GM12878 (cell line): Measurements from ENCODE around the gene PYGB. TPM values are rescaled to one million over a fixed set of nuclear protein-coding genes. Genes with fewer than 3 reads are reported as not detected.
A peak's percentile ranks its signal among the peaks of the same experiment; 100 is the strongest.
"Not testable (repeated sequence)": the region's sequence is repeated elsewhere in the genome, so short reads cannot be mapped to it uniquely, and the experiment has no call there.

ENCODE experiments used
- ATAC-seq: fragments of 200-7000 bp; cut with Tn5 transposase; 3 replicates; pipeline ENCODE4 v1.9.1; 2020; ENCODE audit warnings: mild to moderate bottlenecking, moderate library complexity
- BruUV-seq: library from RNA; stranded (reverse); fragments of 400-500 nt; replicated peaks from 2 replicates; lab custom pipeline; 2021; lab: Mats Ljungman, UMichigan
- CTCF ChIA-PET: fragments of 300-600 bp; sonication (Branson Sonifier 250); formaldehyde crosslinking; extraction: SDS; loops from one replicate; lab custom pipeline; 2021; ENCODE audit warnings: inconsistent platforms; lab: Yijun Ruan, JAX
- POLR2A ChIA-PET: fragments of 350-600 bp; formaldehyde crosslinking; extraction: SDS; loops from one replicate; lab custom pipeline; 2021; ENCODE audit warnings: inconsistent platforms; lab: Charles Lee
- RAD21 ChIA-PET: fragments of 300-600 bp; sonication (Branson Sonifier 250); formaldehyde crosslinking; loops from one replicate; lab custom pipeline; 2023; ENCODE audit warnings: antibody characterized with exemption; ENCODE audit not compliant: unreplicated experiment; lab: Charles Lee
- SMC1A ChIA-PET: fragments of 300-600 bp; sonication (Branson Sonifier 250); formaldehyde crosslinking; loops from one replicate; lab custom pipeline; 2023; ENCODE audit not compliant: unreplicated experiment, uncharacterized antibody; lab: Charles Lee
- DNase-seq: peaks from one replicate; pipeline ENCODE4 v3.0.0-alpha.2; 2011; ENCODE audit warnings: low read depth, low spot score
- FAIRE-seq: peaks from 3 replicates; lab custom pipeline; 2011; peaks lifted over from hg19 to GRCh38; lab: Jason Lieb, UNC
- H2AFZ ChIP-seq: 2 replicates; pipeline ENCODE4 v1.6.0; 2011; ENCODE audit warnings: low read depth, low read length, control low read depth; ENCODE audit not compliant: control insufficient read depth
- H3K27ac ChIP-seq: 2 replicates; pipeline ENCODE4 v1.5.1; 2011; ENCODE audit warnings: control low read depth; ENCODE audit not compliant: control insufficient read depth, insufficient read depth
- H3K27me3 ChIP-seq, 2 experiments: replicated peaks in 1 of 2; 2 replicates each; pipeline versions ENCODE4 v1.6.0 to v1.6.1; 2011; ENCODE audit warnings: low read length in 1 of 2; ENCODE audit not compliant: control insufficient read depth in 2 of 2, insufficient read depth in 2 of 2
- H3K36me3 ChIP-seq, 2 experiments: 2 replicates each; pipeline ENCODE4 v1.5.1; 2011; ENCODE audit warnings: low read length in 1 of 2; ENCODE audit not compliant: control insufficient read depth in 2 of 2, insufficient read depth in 2 of 2
- H3K4me1 ChIP-seq: 2 replicates; pipeline ENCODE4 v1.6.1; 2011; ENCODE audit warnings: mild to moderate bottlenecking, low read length, moderate library complexity, mixed read lengths; ENCODE audit not compliant: control insufficient read depth, insufficient read depth
- H3K4me2 ChIP-seq: 2 replicates; pipeline ENCODE4 v1.6.0; 2011; ENCODE audit warnings: control low read depth; ENCODE audit not compliant: control insufficient read depth, insufficient read depth
- H3K4me3 ChIP-seq: fragments of 200-600 bp; sonication (generic); 2 replicates; pipeline ENCODE4 v1.5.1; 2016
- H3K79me2 ChIP-seq: 2 replicates; pipeline ENCODE4 v1.6.0; 2011; ENCODE audit warnings: low read length; ENCODE audit not compliant: control insufficient read depth, insufficient read depth
- H3K9ac ChIP-seq: 2 replicates; pipeline ENCODE4 v1.8.0; 2011; ENCODE audit warnings: low read length, control low read depth, mixed read lengths; ENCODE audit not compliant: control insufficient read depth, insufficient read depth
- H3K9me3 ChIP-seq: replicated peaks from 3 replicates; pipeline ENCODE4 v1.5.1; 2011; ENCODE audit warnings: mild to moderate bottlenecking, low read length; ENCODE audit not compliant: control insufficient read depth, insufficient read depth
- H4K20me1 ChIP-seq: 2 replicates; pipeline ENCODE4 v1.6.0; 2011; ENCODE audit not compliant: control insufficient read depth, insufficient read depth
- CHD2 ChIP-seq: IDR thresholded peaks from 2 replicates; pipeline ENCODE4 v1.6.1; 2011; ENCODE audit warnings: low read depth, low read length, improper control_type of control experiment, borderline replicate concordance
- EED ChIP-seq: sonication (generic); IDR thresholded peaks from 2 replicates; pipeline ENCODE4 v1.6.1; 2016; ENCODE audit warnings: antibody characterized with exemption, low read depth
- LARP7 ChIP-seq: fragments of 450-650 bp; IDR thresholded peaks from 2 replicates; pipeline ENCODE4 v1.6.1; 2017; ENCODE audit warnings: mild to moderate bottlenecking
- RAD21 ChIP-seq: IDR thresholded peaks from 2 replicates; pipeline ENCODE4 v1.6.1; 2011; ENCODE audit warnings: mild to moderate bottlenecking, low read depth, low read length, moderate library complexity; ENCODE audit not compliant: insufficient read depth
- RAD51 ChIP-seq: fragments of 450-650 bp; IDR thresholded peaks from 2 replicates; pipeline ENCODE4 v1.6.1; 2016; ENCODE audit warnings: moderate library complexity, mild to moderate bottlenecking, inconsistent platforms
- WGBS: methylation state at CpG from one replicate; pipeline ENCODE4 v1.1.6; 2016; ENCODE audit warnings: low lambda C conversion rate; ENCODE audit not compliant: insufficient replicate concordance, insufficient coverage; ENCODE audit errors: missing lambda C conversion rate; 5-methylcytosine and 5-hydroxymethylcytosine counted together
- in situ Hi-C: fragments of 300-500 bp; cut with MboI; formaldehyde crosslinking; loops from 9 replicates; pipeline ENCODE4 v1.14.3; 2018; ENCODE audit warnings: mixed read lengths
- intact Hi-C: fragments of 100-400 bp; cut with micrococcal nuclease; formaldehyde crosslinking; loops from one replicate; pipeline ENCODE4 v1.14.2; 2022; ENCODE audit not compliant: unreplicated experiment
- polyA plus RNA-seq, 11 experiments: library from polyadenylated mRNA; depleted of rRNA in 4 of 11; unstranded in 6 of 11; stranded (reverse) in 5 of 11; fragments of >200 nt; fragmentation: Nextera tagmentation in 4 of 11; fragmentation: Illumina TruSeq in 1 of 11; extraction: Ambion mirVana in 4 of 11; extraction: Trizol in 1 of 11; gene quantifications; 1 replicate in 1 of 11; 2 replicates in 10 of 11; pipeline versions ENCODE4 v1.2.1 to v1.2.3, GENCODE V29; 2011 to 2016; ENCODE audit warnings: inconsistent platforms in 2 of 11, missing spikeins in 2 of 11, low read depth in 1 of 11
- total RNA-seq, 4 experiments: library from RNA; depleted of rRNA in 3 of 4; stranded (reverse); fragments of >200 nt in 3 of 4; fragmentation: Illumina TruSeq in 1 of 4; extraction: Trizol in 1 of 4; gene quantifications; 2 replicates each; pipeline versions ENCODE4 v1.2.1 to v1.2.3, GENCODE V29; 2013 to 2021

The PYGB gene
- total and polyA plus RNA-seq, 10 of the 15 experiments (the other 5 are each of a cell fraction or from before 2014, with no cell fraction given) = 0.34 to 33.5 (median 21.8) TPM

DNA sequence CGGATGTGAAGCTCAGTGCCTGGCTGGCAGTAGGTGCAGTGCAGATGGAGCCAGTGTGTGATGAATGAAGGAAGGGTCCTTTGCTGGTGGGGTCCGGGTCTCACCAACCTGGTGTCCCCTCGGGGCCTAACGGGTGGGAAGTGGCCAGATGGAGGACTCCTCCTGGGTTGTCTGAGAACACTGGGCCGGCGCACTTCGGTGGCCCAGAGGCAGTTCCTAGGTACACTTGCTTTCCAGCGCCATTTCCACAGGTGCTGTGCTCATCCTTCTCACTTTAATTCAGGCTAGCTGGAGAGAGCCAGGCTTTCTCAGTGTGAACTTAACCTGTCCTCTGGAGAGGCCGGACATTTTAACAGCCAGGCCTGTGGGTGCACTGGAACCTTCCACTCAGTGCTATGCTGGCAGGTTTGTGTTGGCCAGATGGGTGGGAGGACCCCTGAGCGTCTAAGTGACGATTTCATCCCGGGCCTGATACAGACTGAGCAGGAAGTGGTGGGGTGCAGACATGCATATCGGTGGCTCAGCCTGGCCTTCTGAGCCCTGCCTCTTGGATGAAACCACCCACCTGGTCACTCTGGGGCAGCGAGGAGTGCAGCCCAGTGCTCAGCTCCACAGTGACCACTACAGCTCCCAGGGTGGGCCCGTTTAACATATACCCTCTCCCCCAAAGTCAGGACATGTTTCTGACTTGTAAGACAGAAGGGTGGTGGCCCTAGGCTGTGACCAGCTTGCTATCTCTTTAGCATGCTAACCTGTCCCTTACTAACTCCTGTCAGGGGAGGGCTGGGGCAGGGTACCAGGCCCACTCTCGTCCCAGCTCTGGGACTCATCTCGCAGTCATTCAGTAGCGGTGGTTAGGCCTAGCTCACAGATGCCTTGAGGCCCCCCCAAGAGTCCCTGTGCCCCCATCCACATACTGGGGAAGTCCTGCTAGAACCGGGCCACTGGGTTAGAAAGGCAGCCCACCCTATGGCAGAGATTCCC lies 8.2 kb upstream of the PYGB start:
- 60% methylated on average over 19 of the region's 19 CpGs for WGBS
- no peaks in the 10 kb centered on the region for H3K27me3 ChIP-seq
- H2AFZ ChIP-seq = no peak overlapping the region
- H3K36me3 ChIP-seq = no peaks in the 10 kb centered on the region
- 0 out of 2 replicates have a peak, but pooled peaks cover 2% of the 10 kb centered on the region for H4K20me1 ChIP-seq
- POLR2A ChIA-PET = no interaction called here
- CTCF ChIA-PET = no interaction called here
- no peak overlapping the region for H3K9ac ChIP-seq
- in situ Hi-C loops = no loop called here
- no peaks in the 10 kb centered on the region for H3K9me3 ChIP-seq
- H3K4me3 ChIP-seq = no peak overlapping the region
- no peak for TF ChIP-seq LARP7
- TF ChIP-seq CHD2 = no peak
- no peak for TF ChIP-seq RAD21
- TF ChIP-seq EED = no peak
- no peak for TF ChIP-seq RAD51
- BruUV-seq = no TSS peak
- peak; percentile 75 for ATAC-seq
- DNase-seq = no peak
- H3K27ac ChIP-seq = no peak overlapping the region
- intact Hi-C loops = loop anchor here (10.0 kb wide), 1 partner anchor 45 kb away; the partner anchor contains the start of gene ENTPD6
- SMC1A ChIA-PET = no interaction called here
- H3K79me2 ChIP-seq = no peaks in the 10 kb centered on the region
- no peaks in the 10 kb centered on the region; the same call in 1 of the 2 replicates for H3K4me1 ChIP-seq
- no peak for FAIRE-seq
- H3K4me2 ChIP-seq = no peak overlapping the region
- RAD21 ChIA-PET = no interaction called here

DNA sequence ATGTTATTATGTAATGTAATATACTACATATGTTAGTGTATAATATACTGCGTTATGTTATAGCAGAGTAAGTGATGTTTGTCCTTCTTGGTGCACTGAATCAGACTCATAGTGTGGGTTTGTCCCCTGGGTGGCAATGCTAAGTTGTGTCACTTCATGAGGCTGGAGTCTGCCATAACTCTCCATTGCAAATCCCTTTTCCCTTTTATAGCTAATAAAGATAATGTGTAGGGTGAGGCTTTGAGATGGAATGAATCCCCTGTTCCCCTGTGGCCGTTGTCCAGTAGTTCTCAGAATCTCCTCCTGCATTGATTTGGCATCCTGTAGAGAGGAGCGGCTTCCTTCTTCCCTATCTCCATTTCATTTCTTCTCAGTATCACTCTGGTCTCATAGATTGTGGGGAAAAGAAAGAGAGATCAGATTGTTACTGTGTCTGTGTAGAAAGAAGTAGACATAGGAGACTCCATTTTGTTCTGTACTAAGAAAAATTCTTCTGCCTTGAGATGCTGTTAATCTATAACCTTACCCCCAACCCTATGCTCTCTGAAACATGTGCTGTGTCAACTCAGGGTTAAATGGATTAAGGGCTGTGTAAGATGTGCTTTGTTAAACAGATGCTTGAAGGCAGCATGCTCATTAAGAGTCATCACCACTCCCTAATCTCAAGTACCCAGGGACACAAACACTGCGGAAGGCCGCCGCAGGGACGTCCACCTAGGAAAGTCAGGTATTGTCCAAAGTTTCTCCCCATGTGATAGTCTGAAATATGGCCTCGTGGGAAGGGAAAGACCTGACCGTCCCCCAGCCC lies 6.8 kb upstream of the PYGB start:
- WGBS = 46% methylated on average over 9 of the region's 9 CpGs
- intact Hi-C loops = loop anchor here (10.0 kb wide), 1 partner anchor 46 kb away; the partner anchor contains the start of gene ENTPD6

DNA sequence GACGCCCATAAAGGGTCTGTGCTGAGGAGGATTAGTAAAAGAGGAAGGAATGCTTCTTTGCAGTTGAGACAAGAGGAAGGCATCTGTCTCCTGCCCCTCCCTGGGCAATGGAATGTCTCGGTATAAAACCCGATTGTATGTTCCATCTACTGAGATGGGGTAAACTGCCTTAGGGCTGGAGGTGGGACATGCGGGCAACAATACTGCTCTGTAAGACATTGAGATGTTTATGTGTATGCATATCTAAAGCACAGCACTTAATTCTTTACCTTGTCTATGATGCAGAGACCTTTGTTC lies 6.3 kb upstream of the PYGB start:
- 20% methylated on average over 4 of the region's 4 CpGs for WGBS
- FAIRE-seq, H3K4me1 ChIP-seq, POLR2A ChIA-PET, H3K27ac ChIP-seq, H3K9me3 ChIP-seq, DNase-seq, CTCF ChIA-PET, BruUV-seq, RAD21 ChIA-PET, H3K36me3 ChIP-seq, H4K20me1 ChIP-seq, H3K9ac ChIP-seq, H3K27me3 ChIP-seq, SMC1A ChIA-PET, H3K79me2 ChIP-seq, H2AFZ ChIP-seq, in situ Hi-C loops, H3K4me2 ChIP-seq, ATAC-seq, H3K4me3 ChIP-seq: not testable (repeated sequence)
- intact Hi-C loops = loop anchor here (10.0 kb wide), 1 partner anchor 47 kb away; the partner anchor contains the start of gene ENTPD6

More for the DNA sequence above, 6.8 kb upstream of the PYGB start:
- H3K4me2 ChIP-seq, H3K27ac ChIP-seq, H2AFZ ChIP-seq, H3K79me2 ChIP-seq, BruUV-seq, RAD21 ChIA-PET, POLR2A ChIA-PET, FAIRE-seq, DNase-seq, H4K20me1 ChIP-seq, ATAC-seq, CTCF ChIA-PET, H3K9me3 ChIP-seq, H3K36me3 ChIP-seq, SMC1A ChIA-PET, H3K27me3 ChIP-seq, H3K4me1 ChIP-seq, H3K4me3 ChIP-seq, in situ Hi-C loops, H3K9ac ChIP-seq: not testable (repeated sequence)
